T-helper 2 cell (primary cell): ENCODE data around the gene SLC22A15.
A peak's percentile ranks its signal among the peaks of the same experiment; 100 is the strongest.
"Not testable (repeated sequence)": the region's sequence is repeated elsewhere in the genome, so short reads cannot be mapped to it uniquely, and the experiment has no call there.

Source experiments
- DNase-seq, 5 experiments: peaks; one replicate each; pipeline versions ENCODE4 v3.0.0 to v3.0.0-alpha.2; 2012 to 2022
- total RNA-seq, 2 donors: gene quantifications; one replicate each; lab custom pipeline; 2026; lab: John Stamatoyannopoulos, UW

The SLC22A15 gene
- total RNA-seq: 0.27 to 0.62 reads per million in 2 donors

DNA sequence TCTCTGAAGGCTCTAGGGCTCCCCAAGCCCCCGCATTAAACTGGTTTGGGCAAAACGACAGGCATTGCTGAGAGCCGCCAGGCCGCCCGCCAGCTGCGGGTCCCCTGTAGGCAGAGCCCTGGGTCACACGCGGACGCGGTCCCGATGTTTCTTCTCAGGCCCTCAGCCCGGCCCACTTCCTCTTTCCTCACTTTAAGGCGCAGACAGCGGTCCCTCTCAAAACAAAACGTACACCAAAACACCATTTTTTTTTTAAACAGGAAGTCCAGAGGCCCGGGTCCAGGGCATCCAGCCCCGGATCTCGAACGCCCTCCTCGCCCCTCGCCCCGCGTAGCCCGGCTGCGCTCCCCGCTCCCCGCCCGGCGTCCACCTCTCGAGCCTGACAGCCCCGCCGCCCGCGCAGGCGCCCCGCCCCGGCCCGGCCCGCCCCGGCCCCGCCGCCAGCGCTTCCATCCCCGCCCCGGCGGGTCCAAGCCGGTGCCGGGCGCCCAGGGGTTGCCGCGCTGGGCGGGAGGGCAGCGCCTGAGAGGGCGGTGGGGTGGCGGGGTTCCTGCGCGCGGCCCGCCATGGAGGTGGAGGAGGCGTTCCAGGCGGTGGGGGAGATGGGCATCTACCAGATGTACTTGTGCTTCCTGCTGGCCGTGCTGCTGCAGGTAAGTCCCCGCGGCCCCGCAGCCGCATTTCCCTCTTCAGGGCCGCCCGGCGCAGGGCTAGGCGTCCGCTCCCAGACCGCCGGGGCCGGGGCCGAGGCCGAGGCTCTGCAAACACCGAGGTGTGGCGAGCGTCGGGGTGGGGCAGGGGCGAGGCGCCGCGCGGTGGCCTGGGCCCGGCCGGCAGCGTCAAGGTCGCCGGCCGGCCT is at the start of gene SLC22A15:
SLC22A15 (plus strand) TSS at position 452 of the 859 bp plus-strand sequence; CDS start at position 567, 115 bp downstream.
- peak in 3 of 5 experiments; percentile 4 to 37 (median 11) for DNase-seq

DNA sequence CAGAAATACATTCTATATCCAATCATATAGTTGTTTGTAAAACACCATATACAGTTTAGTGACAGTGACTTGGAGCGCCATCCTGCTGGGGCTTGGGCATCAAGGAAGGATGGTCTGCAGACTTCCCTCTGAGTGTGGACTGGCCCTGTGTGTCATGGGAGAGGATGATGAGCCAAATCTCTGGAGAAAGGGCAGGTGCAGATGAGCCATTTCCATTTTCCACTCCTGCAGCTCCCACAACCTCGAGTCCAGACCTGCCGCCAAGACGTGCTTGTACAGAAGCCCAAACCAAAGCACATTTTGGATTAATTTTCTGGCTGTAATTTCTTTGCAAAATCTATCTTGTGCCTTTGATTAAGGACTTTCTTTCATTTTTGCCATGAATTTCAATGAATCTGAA is 48.3 kb upstream of the SLC22A15 start:
- DNase-seq: no peak

DNA sequence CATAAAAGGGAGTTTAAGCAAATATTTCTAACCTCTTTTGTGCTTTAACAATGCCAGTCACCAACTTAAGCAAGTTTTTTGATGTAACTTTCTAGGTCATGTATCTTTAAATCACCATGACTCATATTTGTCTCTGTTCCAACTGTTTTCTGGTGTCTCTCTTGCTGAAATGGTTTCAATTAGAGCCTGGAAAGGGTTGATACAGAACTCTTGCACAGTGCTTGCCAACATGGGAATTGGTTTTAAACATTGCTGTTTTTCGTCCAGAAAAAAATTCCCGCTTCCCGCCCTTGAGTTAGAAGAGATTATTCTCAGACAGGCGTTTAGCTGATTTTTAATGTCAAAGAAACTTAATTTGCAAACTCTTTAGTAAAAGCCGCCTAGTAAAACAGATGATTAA is 46.4 kb upstream of the SLC22A15 start:
- DNase-seq: no peak

DNA sequence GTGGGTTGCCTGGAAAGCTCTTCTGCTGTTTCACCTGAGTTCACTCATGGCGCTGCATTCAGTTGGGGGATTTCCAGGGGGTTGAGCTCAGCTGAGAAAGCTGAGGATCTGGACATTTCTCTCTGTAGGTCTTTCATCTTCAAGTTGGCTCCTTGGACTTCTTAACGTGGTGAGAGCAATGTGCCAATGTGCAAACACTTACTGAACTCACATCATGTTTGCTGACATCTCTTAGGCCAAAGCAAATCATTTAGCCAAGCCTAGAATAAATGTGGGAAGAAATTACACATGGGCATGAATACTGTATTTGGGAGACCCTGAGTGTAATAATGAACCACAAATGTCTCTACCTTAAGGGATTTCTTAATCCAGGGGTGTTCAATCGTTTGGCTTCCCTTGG is 42.7 kb upstream of the SLC22A15 start:
- DNase-seq: no peak

DNA sequence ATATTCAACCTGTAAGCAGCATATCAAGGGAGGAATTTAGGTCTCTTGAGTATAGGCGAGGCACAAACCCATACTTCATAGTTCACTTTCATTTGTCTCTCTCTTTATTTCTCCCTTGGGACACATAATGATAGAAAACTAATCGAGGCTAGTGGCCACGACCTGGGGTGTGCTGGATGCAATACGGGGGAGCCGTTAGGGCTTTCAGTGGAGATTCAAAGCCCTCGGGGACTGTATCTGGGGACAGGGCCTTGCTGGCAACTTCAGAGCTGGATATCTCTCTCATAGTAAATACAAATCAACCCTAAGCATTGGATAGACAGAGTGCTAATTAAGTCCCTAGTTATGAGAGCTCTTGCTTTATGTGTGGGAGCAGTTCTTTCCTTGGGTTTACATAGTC is 36.9 kb upstream of the SLC22A15 start:
- DNase-seq: no peak

DNA sequence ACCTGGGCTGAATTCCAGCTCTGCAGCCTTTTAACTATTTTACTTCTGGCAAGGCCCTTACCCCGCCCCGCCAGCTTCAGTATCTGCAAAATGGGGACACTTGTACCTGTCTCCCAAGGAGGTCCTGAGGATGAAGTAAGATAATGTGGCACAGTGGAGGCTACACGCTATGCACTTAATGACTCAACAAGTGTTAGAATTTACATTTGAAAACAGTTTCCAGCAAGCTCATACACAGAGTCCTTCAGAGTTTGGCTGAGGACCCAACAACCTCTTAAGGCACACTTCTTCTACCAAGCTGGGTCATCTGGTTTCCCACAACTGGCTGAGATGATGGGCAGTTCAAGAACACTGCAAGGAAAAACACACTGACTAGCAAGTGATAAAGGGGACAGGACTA is 30.2 kb upstream of the SLC22A15 start:
- DNase-seq: no peak

DNA sequence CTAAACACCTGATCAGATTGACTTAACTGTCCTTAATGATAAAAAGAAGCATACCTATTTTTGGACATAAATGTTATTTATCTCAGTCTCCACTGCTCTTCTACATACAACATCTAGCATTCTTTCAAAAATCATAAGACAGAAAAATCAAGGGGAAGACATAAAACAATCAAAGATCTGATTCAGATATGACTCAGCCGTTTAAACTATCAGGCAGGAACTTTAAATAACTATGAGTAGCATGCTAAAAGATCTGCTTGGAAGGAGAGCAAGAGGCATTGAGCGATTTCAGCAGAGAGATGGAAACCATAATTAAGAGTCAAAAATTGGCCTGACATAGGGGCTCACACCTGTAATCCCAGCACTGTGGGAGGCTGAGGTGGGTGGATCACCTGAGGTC is 27.2 kb upstream of the SLC22A15 start:
- DNase-seq: no peak

DNA sequence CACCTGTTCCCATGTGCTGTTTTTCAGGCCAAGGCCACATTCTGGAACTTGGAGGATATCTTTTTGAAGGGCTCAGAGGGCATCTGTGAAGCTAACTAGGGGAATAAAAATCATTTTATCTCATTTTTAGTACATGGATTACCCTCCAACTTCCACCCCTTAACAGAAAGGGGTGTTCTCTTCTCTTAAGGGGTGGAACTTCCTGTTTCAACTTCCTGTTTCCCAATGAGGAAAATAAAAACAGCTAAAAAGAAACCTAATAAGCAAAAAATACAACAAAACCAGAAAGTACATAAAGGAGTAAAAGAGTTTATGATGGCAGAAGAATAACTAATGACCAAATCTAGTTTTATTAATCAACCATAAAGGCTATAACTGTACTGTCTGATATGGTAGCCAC is 24.8 kb upstream of the SLC22A15 start:
- DNase-seq: no peak

DNA sequence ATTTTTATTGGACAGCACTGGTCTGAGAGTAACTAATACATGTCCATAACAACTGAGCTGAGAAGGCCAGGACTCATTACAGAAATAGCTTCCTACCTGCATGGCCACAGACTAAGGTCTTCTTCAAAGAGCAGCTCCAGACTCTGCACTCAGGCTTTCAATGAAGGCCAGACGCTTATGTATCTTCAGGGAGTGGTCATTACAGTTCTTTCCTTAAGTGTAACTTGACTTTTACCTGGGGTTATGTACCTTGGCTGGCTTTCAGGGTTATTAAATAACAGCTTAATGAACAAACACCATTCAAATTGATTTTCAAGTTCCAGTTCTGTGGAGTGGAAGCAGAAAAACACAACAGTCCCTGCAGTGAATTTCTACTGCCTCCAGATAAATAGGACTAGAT is 23.8 kb upstream of the SLC22A15 start:
- no peak for DNase-seq

DNA sequence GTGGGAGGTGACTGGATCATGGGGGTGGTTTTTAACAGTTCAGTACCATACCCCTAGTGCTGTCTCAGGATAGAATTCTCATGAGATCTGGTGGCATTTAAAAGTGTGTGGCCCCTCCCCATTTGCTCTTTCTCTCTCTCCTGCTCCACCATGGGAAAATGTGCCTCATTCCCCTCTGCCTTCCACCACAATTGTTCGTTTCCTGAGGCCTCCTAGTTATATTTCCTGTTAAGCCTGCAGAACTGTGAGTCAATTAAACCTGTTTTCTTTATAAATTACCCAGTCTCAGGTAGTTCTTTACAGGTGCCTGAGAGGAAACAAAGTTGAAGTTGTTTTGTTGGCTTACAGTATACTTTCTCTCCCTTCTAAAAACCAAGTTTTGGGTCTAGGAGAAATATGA is 23.1 kb upstream of the SLC22A15 start:
- no peak for DNase-seq

DNA sequence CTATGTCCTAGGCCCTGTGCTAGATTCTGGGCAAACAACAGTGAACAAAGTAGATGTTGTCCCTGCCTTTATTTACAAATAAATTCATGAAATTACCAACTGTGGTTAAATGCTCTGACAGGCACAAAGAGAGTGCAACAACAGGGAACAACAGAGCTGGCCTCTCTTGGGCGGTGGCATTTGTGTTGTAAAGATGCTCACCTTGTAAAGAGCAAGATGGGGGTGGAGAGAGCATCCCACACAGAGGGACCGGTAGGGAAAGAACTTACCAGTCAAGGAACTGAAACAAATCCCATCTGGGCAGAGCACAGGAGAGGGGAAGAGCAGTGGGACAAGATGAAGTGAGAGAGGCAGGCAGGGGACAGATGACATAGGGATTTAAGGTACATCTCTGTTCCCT is 21.6 kb upstream of the SLC22A15 start:
- DNase-seq: no peak

DNA sequence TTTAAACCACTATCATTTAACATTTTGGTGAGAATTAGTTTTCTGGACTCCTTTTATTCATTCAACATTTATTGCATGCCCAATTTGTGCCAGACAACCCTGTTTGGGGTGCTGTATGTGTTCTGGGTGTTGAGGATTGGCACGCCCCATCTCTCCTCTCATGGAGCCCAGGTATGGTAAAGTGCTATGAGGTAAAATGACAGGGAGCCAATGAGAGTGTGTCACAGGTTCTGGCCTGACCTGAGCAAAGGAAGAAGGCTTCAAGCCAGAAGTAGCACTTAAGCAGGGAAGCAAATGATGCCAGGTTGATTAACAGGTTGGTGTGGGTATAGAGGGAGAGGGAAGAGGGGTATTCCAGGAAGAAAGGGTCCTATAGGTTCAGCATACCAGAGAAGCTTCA is 21.1 kb upstream of the SLC22A15 start:
- no peak for DNase-seq

DNA sequence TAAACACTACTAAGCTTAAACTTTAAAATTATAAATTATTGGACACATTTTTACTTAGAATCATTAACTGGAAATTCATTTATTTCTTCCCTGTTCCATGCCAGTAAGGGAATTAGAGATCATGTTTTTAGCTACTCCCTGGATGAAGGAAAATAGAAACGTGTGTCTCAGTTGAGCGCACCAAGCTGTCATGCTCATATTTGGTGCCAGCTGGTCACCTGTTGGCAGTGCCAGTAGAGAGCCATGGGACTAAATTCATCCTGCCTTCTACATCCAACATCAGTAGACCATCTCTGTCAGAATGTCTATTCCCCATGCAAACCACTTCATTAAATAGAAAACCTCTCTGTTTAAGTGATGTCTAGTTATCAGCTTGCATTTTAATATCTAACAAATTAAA is 17.4 kb upstream of the SLC22A15 start:
- DNase-seq: no peak

DNA sequence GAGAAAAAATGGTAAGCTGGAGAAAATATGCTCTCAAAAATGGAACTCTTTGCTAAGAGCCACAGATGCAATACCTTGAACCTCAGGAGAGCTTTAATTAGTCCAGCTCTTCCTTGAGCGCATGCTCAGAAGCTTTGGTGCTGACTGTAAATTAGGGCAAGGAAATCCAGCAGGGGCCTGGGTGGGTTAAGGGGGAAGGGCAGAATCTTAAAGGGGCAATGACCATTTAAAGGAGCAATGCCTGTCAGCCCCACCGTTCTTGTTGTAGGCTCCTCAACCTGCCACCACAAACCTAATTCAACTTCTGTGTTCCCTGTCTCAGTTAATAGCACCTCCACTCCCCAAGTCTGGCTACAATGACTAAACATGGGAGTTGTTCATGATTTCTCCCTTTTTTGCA is 6.8 kb upstream of the SLC22A15 start:
- DNase-seq: peak in 1 of 5 experiments; percentile 15

DNA sequence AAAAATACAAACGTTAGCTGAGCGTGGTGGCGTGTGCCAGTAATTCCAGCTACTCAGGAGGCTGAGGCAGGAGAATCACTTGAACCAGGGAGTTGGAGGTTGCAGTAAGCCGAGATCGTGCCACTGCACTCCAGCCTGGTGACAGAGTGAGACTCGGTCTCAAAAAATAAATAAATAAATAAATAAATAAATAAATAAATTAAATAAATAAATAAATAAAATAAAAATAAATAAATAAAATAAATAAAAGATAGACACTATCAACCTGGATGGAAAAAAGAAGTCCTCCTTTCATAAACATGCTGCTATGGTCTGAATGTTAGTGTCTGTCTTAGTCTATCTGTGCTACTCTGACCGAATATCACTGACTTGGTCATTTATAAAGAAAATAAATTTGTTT is 4.5 kb upstream of the SLC22A15 start:
- DNase-seq: not testable (repeated sequence)

DNA sequence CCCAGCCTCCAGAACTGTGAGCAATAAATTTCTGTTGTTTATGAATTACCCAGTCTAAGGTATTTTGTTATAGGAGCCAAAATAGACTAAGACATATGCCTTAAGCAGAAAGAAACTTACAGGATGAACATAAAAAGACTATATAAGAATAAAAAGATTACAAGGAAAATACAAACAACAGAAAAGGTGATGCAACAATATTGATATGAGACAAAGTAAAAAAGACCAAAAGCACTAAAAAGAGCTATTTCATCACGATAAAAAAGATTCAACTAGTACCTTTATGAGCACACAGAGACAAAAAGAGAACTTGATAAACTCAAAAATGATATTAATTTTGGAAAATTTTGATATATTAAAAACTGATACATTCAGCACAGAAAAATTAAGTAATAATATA is 3.2 kb upstream of the SLC22A15 start:
- DNase-seq: no peak

DNA sequence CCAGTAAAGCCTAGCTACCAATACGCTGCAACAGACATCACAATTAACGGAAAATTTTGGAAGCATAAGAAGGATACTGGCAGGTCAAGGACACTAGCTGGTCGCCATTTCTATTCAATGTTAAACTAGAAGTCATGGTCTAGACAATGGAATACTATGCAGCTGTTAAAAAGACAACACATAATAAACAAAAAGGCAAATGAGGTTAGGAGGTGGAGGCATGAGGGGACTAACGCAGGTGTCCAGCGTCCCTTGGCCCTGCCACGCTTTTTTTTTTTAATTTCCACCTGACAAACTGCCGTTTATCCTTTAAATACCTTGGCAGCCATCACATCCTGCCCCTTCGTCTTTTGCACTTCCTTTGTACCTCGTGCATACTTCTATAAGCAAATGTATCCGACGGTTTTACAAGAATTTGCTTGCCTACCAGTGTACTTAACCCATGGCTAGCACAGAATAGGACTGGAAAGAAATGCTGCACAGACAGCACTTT is 698 bp upstream of the SLC22A15 start:
- no peak for DNase-seq

DNA sequence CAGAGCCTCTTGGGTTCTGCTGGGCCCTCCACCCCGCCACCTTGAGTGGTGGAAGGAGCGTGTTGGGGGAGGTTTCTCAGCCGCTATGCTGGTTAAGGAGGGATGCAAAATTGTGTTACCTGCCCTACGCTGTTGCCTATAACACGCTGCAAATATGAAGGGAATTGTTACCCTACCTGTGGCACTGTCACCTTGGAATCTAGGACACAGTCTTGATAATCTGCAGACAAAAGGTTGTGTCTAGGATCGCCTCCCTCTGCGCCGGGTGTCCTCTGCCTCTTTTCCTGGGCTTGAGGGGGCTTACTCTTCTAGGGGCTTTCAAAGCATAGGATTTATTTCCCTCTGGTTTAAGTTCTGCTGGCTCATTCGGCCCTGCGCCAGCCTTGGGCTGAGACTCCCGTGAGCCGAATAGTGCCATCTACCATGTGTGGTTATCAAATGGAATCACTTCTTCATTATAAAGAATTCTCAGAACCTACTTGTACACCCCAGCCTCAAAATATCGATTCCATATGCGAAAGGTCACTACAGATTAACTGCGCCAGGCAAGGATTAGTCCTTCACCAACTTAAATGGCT is 697 bp downstream of the SLC22A15 start:
- peak in 1 of 5 experiments; percentile 1 for DNase-seq

DNA sequence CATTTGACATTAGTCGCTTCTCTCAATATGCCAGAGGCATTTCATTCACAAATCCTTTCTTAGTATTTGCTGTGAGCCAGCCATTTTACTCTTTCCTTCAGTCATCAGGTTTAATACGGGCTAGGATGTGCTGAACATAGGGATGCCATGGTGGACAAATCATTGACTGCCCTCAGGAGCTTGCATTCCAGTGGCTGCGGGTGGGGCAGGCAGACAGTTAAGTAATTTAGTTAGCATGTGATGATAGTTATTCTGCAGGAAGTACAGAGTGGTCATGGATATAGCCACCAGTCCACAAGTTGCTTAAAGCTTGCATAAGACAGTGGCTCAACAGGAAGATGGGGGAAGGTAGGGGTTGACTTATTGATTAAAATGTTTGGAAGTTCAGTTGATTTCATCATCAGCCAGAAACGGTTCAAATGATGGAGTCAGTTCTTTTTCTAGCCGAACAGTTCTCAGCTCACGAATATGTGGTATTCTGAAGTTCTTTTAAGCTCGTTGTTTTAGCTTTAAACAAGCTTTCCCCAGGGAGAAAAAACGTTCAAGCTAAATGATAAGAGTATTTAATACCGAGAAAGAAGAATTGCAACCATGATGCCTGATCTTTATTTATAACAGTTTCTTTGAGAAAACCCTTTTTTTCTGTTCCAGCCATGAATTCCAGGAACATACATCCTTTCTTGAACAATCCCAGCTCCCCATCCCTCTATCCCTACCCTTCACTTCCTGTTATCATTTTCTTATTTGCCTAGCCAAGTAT is 1.4 kb downstream of the SLC22A15 start:
- no peak for DNase-seq

DNA sequence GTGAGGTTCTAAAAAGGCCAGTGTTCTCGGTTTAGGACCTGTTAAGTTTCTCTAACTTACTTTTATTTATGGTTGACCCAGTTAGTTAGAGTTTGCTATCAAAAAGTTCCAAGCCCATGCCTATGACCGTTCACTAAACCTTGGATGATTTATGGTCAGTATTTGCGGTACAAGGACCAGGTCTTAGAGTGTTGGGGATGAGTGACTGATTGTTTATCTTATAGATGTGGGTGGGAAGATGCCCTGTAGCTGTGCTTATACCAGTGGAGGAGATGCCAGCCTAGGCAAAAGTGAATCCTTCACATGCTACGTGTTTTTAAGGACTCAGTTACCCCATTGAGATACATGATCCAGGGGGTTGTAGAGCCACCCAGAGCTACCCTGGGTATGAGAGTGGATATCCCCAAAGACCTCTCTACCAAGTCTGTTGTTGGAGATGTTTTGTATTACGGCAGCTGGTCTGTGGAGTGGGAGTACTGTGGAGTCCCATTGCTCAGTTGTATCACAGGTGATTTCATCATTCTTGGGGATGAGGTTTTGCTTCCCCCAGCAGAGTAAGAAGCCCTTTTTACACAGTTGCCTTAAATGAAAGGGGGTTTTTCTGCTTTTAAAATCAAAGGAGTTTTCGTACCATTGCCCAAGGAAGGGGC is 2.1 kb downstream of the SLC22A15 start:
- DNase-seq: no peak

DNA sequence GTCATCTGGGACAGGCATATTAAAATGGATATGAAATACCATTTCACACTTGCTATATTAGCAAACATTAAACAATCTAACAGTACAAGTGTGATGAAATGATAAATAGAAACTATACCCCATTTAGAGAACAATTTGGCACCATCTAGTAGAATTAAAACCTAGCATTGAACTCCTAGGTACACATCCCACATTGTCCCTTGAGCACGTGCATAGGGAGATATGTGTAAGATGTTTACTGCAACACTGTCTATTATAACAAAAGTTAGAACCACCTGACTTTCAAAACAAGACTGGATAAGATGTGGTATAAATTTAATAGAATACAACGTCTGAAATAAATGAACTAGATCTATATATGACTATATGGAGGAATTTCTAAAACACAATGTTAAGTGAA is 3.8 kb downstream of the SLC22A15 start:
- no peak for DNase-seq
